NCI-H748 (cell line): ENCODE results near the gene COLEC12.

Experiments used
- DNase-seq: peaks from one replicate; lab custom pipeline; 2025; ENCODE audit not compliant: unreplicated experiment; lab: John Stamatoyannopoulos, UW

Gene COLEC12

GRCh38 chr18:506264-506663 lies 5.8 kb upstream of the COLEC12 start:
- no peak for DNase-seq

GRCh38 chr18:505483-506122 lies 5.1 kb upstream of the COLEC12 start:
- DNase-seq, result peak; percentile 60

GRCh38 chr18:501406-501714 lies 859 bp upstream of the COLEC12 start:
- DNase-seq, result peak; percentile 30

- peak; percentile 39 for DNase-seq
These were observed 497 bp downstream of the COLEC12 start for GRCh38 chr18:499776-500631.

- peak; percentile 35 for DNase-seq
These were observed 1.3 kb downstream of the COLEC12 start for GRCh38 chr18:498931-499775.

GRCh38 chr18:497688-498087 lies 2.8 kb downstream of the COLEC12 start:
- DNase-seq, result no peak

- no peak for DNase-seq
These were observed 5.0 kb downstream of the COLEC12 start for GRCh38 chr18:495452-495851.

GRCh38 chr18:495017-495416 lies 5.5 kb downstream of the COLEC12 start:
- no peak for DNase-seq

- DNase-seq, result no peak
These were observed 6.2 kb downstream of the COLEC12 start for GRCh38 chr18:493986-494983.

GRCh38 chr18:492451-492850 lies 8.1 kb downstream of the COLEC12 start:
- no peak for DNase-seq

- DNase-seq, result no peak
These were observed 9.9 kb downstream of the COLEC12 start for GRCh38 chr18:490624-491023.

- DNase-seq, result no peak
These were observed 10.5 kb downstream of the COLEC12 start for GRCh38 chr18:490024-490366.

GRCh38 chr18:489244-490023 lies 11.1 kb downstream of the COLEC12 start:
- DNase-seq, result no peak

GRCh38 chr18:486929-487740 lies 13.4 kb downstream of the COLEC12 start:
- no peak for DNase-seq

GRCh38 chr18:484749-485464 lies 15.6 kb downstream of the COLEC12 start:
- DNase-seq, result no peak

- no peak for DNase-seq
These were observed 21.8 kb downstream of the COLEC12 start for GRCh38 chr18:478681-479080.

GRCh38 chr18:477565-477964 lies 22.9 kb downstream of the COLEC12 start:
- peak; percentile 45 for DNase-seq

GRCh38 chr18:476251-476664 lies 24.2 kb downstream of the COLEC12 start:
- DNase-seq, result no peak
